ENCODE measurements around the gene COL12A1.
"Not testable (repeated sequence)": the region's sequence is repeated elsewhere in the genome, so short reads cannot be mapped to it uniquely, and the experiment has no call there.

The COL12A1 gene

GRCh38 chr6:75202676-75203131, 3.1 kb downstream of the COL12A1 start:
- no peak for TF ChIP-seq CTCF (IDR thresholded peaks at IDR 0.05; ENCODE audit: borderline replicate concordance, control extremely low read depth, extremely low read depth, insufficient read depth, missing control alignments)
- peak; percentile 30 for DNase-seq (ENCODE audit: low spot score)
- in situ Hi-C loops (cut with MboI; ENCODE audit: low sequenced_read_pairs, unreplicated experiment), result loop anchor here (25.0 kb wide), 4 partner anchors 615 to 1340 kb away; no protein-coding TSS in a partner anchor

GRCh38 chr6:75201901-75202672, 3.8 kb downstream of the COL12A1 start:
- in situ Hi-C loops (cut with MboI; ENCODE audit: low sequenced_read_pairs, unreplicated experiment), result loop anchor here (25.0 kb wide), 4 partner anchors 615 to 1340 kb away; no protein-coding TSS in a partner anchor
- DNase-seq (ENCODE audit: low spot score), result peak; percentile 6
- TF ChIP-seq CTCF (IDR thresholded peaks at IDR 0.05; ENCODE audit: borderline replicate concordance, control extremely low read depth, extremely low read depth, insufficient read depth, missing control alignments), result no peak

- in situ Hi-C loops (cut with MboI; ENCODE audit: low sequenced_read_pairs, unreplicated experiment), result loop anchor here (25.0 kb wide), 4 partner anchors 614 to 1339 kb away; no protein-coding TSS in a partner anchor
- TF ChIP-seq CTCF (IDR thresholded peaks at IDR 0.05; ENCODE audit: borderline replicate concordance, control extremely low read depth, extremely low read depth, insufficient read depth, missing control alignments), result no peak
- DNase-seq (ENCODE audit: low spot score), result no peak
Observed at GRCh38 chr6:75201021-75201420, 4.8 kb downstream of the COL12A1 start.

- no peak for TF ChIP-seq CTCF (IDR thresholded peaks at IDR 0.05; ENCODE audit: borderline replicate concordance, control extremely low read depth, extremely low read depth, insufficient read depth, missing control alignments)
- no peak for DNase-seq (ENCODE audit: low spot score)
- in situ Hi-C loops (cut with MboI; ENCODE audit: low sequenced_read_pairs, unreplicated experiment), result loop anchor here (25.0 kb wide), 4 partner anchors 613 to 1338 kb away; no protein-coding TSS in a partner anchor
Observed at GRCh38 chr6:75199889-75200288, 6.0 kb downstream of the COL12A1 start.

- no peak for DNase-seq (ENCODE audit: low spot score)
- in situ Hi-C loops (cut with MboI; ENCODE audit: low sequenced_read_pairs, unreplicated experiment), result no loop called here
- no peak for TF ChIP-seq CTCF (IDR thresholded peaks at IDR 0.05; ENCODE audit: borderline replicate concordance, control extremely low read depth, extremely low read depth, insufficient read depth, missing control alignments)
Observed at GRCh38 chr6:75196081-75196687, 9.7 kb downstream of the COL12A1 start.

GRCh38 chr6:75188221-75188925, 17.5 kb downstream of the COL12A1 start:
- DNase-seq (ENCODE audit: low spot score), result no peak
- no peak for TF ChIP-seq CTCF (IDR thresholded peaks at IDR 0.05; ENCODE audit: borderline replicate concordance, control extremely low read depth, extremely low read depth, insufficient read depth, missing control alignments)
- in situ Hi-C loops (cut with MboI; ENCODE audit: low sequenced_read_pairs, unreplicated experiment), result no loop called here

GRCh38 chr6:75186581-75186980, 19.3 kb downstream of the COL12A1 start:
- in situ Hi-C loops (cut with MboI; ENCODE audit: low sequenced_read_pairs, unreplicated experiment); DNase-seq (ENCODE audit: low spot score): not testable (repeated sequence)
